Esophagus squamous epithelium (tissue), 5 donors: ENCODE data around the gene MB. TPM values are rescaled to one million over a fixed set of nuclear protein-coding genes. Genes with fewer than 3 reads are reported as not detected.
A peak's percentile ranks its signal among the peaks of the same experiment; 100 is the strongest.

ENCODE experiments used
- DNase-seq: peaks from one replicate; lab custom pipeline; 2025; lab: John Stamatoyannopoulos, UW
- H3K27ac ChIP-seq, 4 donors: fragments of 200-600 bp; sonication (generic); one replicate each; pipeline ENCODE4 v1.5.1; 2016 to 2019; ENCODE audit warnings: mild to moderate bottlenecking in 1 of 4
- H3K27me3 ChIP-seq, 4 donors: fragments of 200-600 bp; sonication (generic); 1 replicate in 3 of 4; 2 replicates in 1 of 4; pipeline versions ENCODE4 v1.5.1 to v1.6.0; 2017 to 2021; ENCODE audit warnings: antibody characterized with exemption in 1 of 4
- H3K36me3 ChIP-seq, 3 donors: fragments of 200-600 bp; sonication (generic); one replicate each; pipeline ENCODE4 v1.5.1; 2016 to 2019
- H3K4me1 ChIP-seq, 3 donors: fragments of 200-600 bp; sonication (generic); one replicate each; pipeline ENCODE4 v1.5.1; 2017 to 2019
- H3K4me3 ChIP-seq, 4 donors: fragments of 200-600 bp; sonication (generic); 1 replicate in 3 of 4; 2 replicates in 1 of 4; pipeline ENCODE4 v1.5.1; 2016 to 2019; ENCODE audit warnings: mild to moderate bottlenecking in 2 of 4, moderate library complexity in 1 of 4
- H3K9me3 ChIP-seq, 3 donors: fragments of 200-600 bp; sonication (generic); one replicate each; pipeline ENCODE4 v1.5.1; 2016 to 2019
- CTCF ChIP-seq, 6 experiments: fragments of 450-650 bp in 4 of 6; fragments of 200-600 bp in 2 of 6; sonication (generic) in 2 of 6; IDR thresholded peaks; one replicate each; pipeline ENCODE4 v1.5.1; 2016 to 2019; ENCODE audit warnings: antibody characterized with exemption in 6 of 6, mild to moderate bottlenecking in 4 of 6, moderate library complexity in 4 of 6
- POLR2A ChIP-seq, 4 donors: fragments of 450-650 bp; IDR thresholded peaks; one replicate each; pipeline ENCODE4 v1.6.1; 2017; ENCODE audit warnings: antibody characterized with exemption in 4 of 4, mild to moderate bottlenecking in 4 of 4, moderate library complexity in 3 of 4
- WGBS, 2 donors: methylation state at CpG; one replicate each; pipeline ENCODE4 v1.1.5; 2018; 5-methylcytosine and 5-hydroxymethylcytosine counted together
- intact Hi-C: fragments of 100-400 bp; cut with DNase I; formaldehyde crosslinking; loops from one replicate; pipeline ENCODE4 v1.15.0; 2022
- total RNA-seq, 4 donors: library from RNA; depleted of rRNA; stranded (reverse); fragments of >200 nt; gene quantifications; one replicate each; pipeline ENCODE4 v1.1.0, GENCODE V29; 2016
- donor health status: DM: yes; HTN: yes; CAD: no.

MB gene
- total RNA-seq, 4 donors from 2014 or later = 0.44 to 11.8 (median 5.4) TPM; not detected in 1

GRCh38 chr22:35634015-35634414 is 16.9 kb upstream of the MB start:
- Histone ChIP-seq H3K27ac (no peak overlapping the region), H3K4me1 (peaks cover 12 to 37% (median 23%) of the 10 kb centered on the region in 3 donors), H3K27me3 (no peaks in the 10 kb centered on the region), H3K36me3 (no peaks in the 10 kb centered on the region), H3K4me3 (no peak overlapping the region), H3K9me3 (no peaks in the 10 kb centered on the region)
- TF ChIP-seq CTCF (IDR thresholded peaks at IDR 0.05) = no peak
- DNase-seq = no peak
- intact Hi-C loops = no loop called here
- WGBS, 2 donors = 51 to 62% methylated on average over 3 to 5 of the region's 5 CpGs

GRCh38 chr22:35633520-35633919 is 16.4 kb upstream of the MB start:
- Histone ChIP-seq H3K4me1 (peaks cover 8 to 35% (median 19%) of the 10 kb centered on the region in 3 donors), H3K27ac (no peak overlapping the region), H3K4me3 (no peak overlapping the region), H3K27me3 (no peaks in the 10 kb centered on the region), H3K9me3 (no peaks in the 10 kb centered on the region), H3K36me3 (no peaks in the 10 kb centered on the region)
- no peak for DNase-seq
- 78 to 84% methylated on average over 18 of the region's 18 CpGs for WGBS, 2 donors
- intact Hi-C loops = no loop called here
- TF ChIP-seq CTCF (IDR thresholded peaks at IDR 0.05) (no peak), POLR2A (IDR thresholded peaks at IDR 0.05) (no peak)

DNA sequence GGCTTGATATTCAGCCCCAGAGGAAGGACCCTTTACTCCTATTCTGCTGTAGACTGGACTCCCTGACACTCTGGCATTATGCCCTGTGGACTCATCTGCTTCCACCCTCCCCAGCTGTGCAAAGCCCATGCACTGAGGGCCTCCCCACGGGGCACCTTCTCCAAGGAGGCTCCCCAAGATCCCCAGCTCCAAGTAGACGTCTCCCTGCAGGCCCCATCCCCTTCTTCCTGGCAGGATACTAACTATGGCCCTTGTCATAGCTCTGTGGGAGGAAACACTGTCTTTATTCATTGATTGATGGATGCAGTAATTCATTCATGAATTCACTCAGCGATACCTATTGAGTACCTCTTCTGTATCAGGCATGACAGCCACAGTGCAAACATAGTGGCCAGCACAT is 15.8 kb upstream of the MB start:
- Histone ChIP-seq H3K9me3 (no peaks in the 10 kb centered on the region), H3K4me1 (peaks cover 3 to 31% (median 14%) of the 10 kb centered on the region in 3 donors), H3K36me3 (no peaks in the 10 kb centered on the region), H3K27ac (no peak overlapping the region), H3K27me3 (no peaks in the 10 kb centered on the region), H3K4me3 (no peak overlapping the region)
- DNase-seq = no peak
- intact Hi-C loops = no loop called here
- TF ChIP-seq CTCF (IDR thresholded peaks at IDR 0.05) (no peak), POLR2A (IDR thresholded peaks at IDR 0.05) (no peak)
- 52 to 61% methylated on average over 3 of the region's 3 CpGs for WGBS, 2 donors

- no peaks in the 10 kb centered on the region for H3K27me3 ChIP-seq
- no peak overlapping the region for H3K4me3 ChIP-seq
- no peak overlapping the region for H3K27ac ChIP-seq
- WGBS, 2 donors = 75 to 76% methylated on average over 5 of the region's 5 CpGs
- peaks cover 3 to 30% (median 9%) of the 10 kb centered on the region in 3 donors for H3K4me1 ChIP-seq
- H3K9me3 ChIP-seq = no peaks in the 10 kb centered on the region
- no peak for DNase-seq
- intact Hi-C loops = no loop called here
- H3K36me3 ChIP-seq = no peaks in the 10 kb centered on the region
- TF ChIP-seq POLR2A (IDR thresholded peaks at IDR 0.05) = no peak
- peak in 5 of 6 experiments; percentile 17 to 63 (median 36) for TF ChIP-seq CTCF (IDR thresholded peaks at IDR 0.05)
Measured at GRCh38 chr22:35631597-35631996, 14.5 kb upstream of the MB start.

DNA sequence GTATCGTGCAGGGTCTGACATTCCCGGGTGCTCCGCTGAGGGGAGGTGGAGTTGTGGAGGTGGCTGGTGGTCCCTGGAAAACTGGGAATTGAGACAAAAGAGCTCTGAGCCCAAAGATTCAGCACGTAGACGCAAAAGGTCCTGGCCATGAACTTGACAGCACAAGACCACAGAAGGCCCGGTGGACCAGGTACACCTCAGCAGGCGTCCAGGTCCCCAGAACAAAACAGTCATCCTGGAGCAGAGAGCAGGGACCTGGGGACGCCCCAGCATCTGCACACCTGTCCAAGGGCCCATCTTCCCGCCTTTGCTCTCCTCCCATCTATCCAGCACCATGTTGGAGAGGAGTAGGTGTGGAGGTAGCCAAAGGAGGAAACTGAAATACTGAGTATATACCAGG is 13.8 kb upstream of the MB start:
- H3K27me3 ChIP-seq = no peaks in the 10 kb centered on the region
- no peak for DNase-seq
- no peaks in the 10 kb centered on the region for H3K9me3 ChIP-seq
- H3K36me3 ChIP-seq = no peaks in the 10 kb centered on the region
- intact Hi-C loops = no loop called here
- peak overlapping the region in 2 of 4 donors; percentile 79 to 90 for H3K27ac ChIP-seq
- peaks cover 3 to 28% (median 9%) of the 10 kb centered on the region in 3 donors for H3K4me1 ChIP-seq
- whole genome bisulfite sequencing, 2 donors = 90 to 95% methylated on average over 8 to 9 of the region's 9 CpGs
- no peak for TF ChIP-seq POLR2A (IDR thresholded peaks at IDR 0.05)
- no peak for TF ChIP-seq CTCF (IDR thresholded peaks at IDR 0.05)
- H3K4me3 ChIP-seq = no peak overlapping the region
